WTC11 (cell line): Measurements from ENCODE around the gene GOSR1. TPM values are rescaled to one million over a fixed set of nuclear protein-coding genes. Genes with fewer than 3 reads are reported as not detected.
"Not testable (repeated sequence)": the region's sequence is repeated elsewhere in the genome, so short reads cannot be mapped to it uniquely, and the experiment has no call there.

Experiments used
- ATAC-seq: fragments of 200-7000 bp; cut with Tn5 transposase; 2 replicates; pipeline ENCODE4 v1.10.0; 2021; ENCODE audit warnings: mild to moderate bottlenecking, moderate library complexity
- CTCF ChIA-PET: fragments of 300-600 bp; sonication (Branson Sonifier 250); formaldehyde crosslinking; loops from one replicate; lab custom pipeline; 2021; ENCODE audit warnings: antibody characterized with exemption; lab: Charles Lee
- POLR2A ChIA-PET: fragments of 350-600 bp; sonication (Branson Sonifier 250); formaldehyde crosslinking; loops from one replicate; lab custom pipeline; 2021; ENCODE audit warnings: antibody characterized with exemption; lab: Charles Lee
- DNase-seq: peaks from one replicate; pipeline ENCODE4 v3.0.0; 2021; ENCODE audit warnings: low spot score
- H3K27ac Mint-ChIP-seq: 2 replicates; pipeline ENCODE4 v1.8.0; 2021; ENCODE audit warnings: mixed read lengths
- H3K27me3 Mint-ChIP-seq: 2 replicates; pipeline ENCODE4 v1.8.0; 2021; ENCODE audit warnings: low read depth, mild to moderate bottlenecking, moderate library complexity, mixed read lengths
- H3K36me3 Mint-ChIP-seq: 2 replicates; pipeline ENCODE4 v1.8.0; 2021; ENCODE audit warnings: mixed read lengths
- H3K4me1 Mint-ChIP-seq: 2 replicates; pipeline ENCODE4 v1.8.0; 2022; ENCODE audit warnings: mixed read lengths
- H3K4me3 Mint-ChIP-seq: 2 replicates; pipeline ENCODE4 v1.8.0; 2021; ENCODE audit warnings: mild to moderate bottlenecking, moderate library complexity, mixed read lengths
- H3K9me3 Mint-ChIP-seq: 2 replicates; pipeline ENCODE4 v1.8.0; 2021; ENCODE audit warnings: mixed read lengths
- ATF3 ChIP-seq: sonication (generic); formaldehyde crosslinking; conservative IDR thresholded peaks from 2 replicates; pipeline ENCODE4 v1.8.1; 2022; ENCODE audit warnings: mild to moderate bottlenecking, missing genetic modification reagents
- CBFB ChIP-seq: sonication (generic); formaldehyde crosslinking; IDR thresholded peaks from 2 replicates; pipeline ENCODE4 v1.8.1; 2022; ENCODE audit warnings: mild to moderate bottlenecking, low read depth, missing genetic modification reagents
- CDX4 ChIP-seq: fragments of 250-450 bp; sonication (Bioruptor Pico); IDR thresholded peaks from 2 replicates; pipeline ENCODE4 v1.9.0; 2021; ENCODE audit warnings: moderate library complexity, mild to moderate bottlenecking, inconsistent platforms, borderline replicate concordance
- CREB1 ChIP-seq: sonication (generic); formaldehyde crosslinking; IDR thresholded peaks from 2 replicates; pipeline ENCODE4 v1.8.0; 2023; ENCODE audit warnings: mild to moderate bottlenecking, missing genetic modification reagents
- FOXP1 ChIP-seq: sonication (generic); formaldehyde crosslinking; IDR thresholded peaks from 2 replicates; pipeline ENCODE4 v1.8.0; 2022; ENCODE audit warnings: missing genetic modification reagents, mild to moderate bottlenecking, moderate library complexity, borderline replicate concordance
- HMGA2 ChIP-seq: fragments of 250-450 bp; sonication (Bioruptor Pico); IDR thresholded peaks from 2 replicates; pipeline ENCODE4 v1.4.0; 2021; ENCODE audit warnings: mild to moderate bottlenecking, moderate library complexity
- IRF2 ChIP-seq: sonication (generic); formaldehyde crosslinking; IDR thresholded peaks from 2 replicates; pipeline ENCODE4 v1.8.0; 2022; ENCODE audit warnings: low read depth, missing genetic modification reagents, borderline replicate concordance
- MLX ChIP-seq: sonication (generic); formaldehyde crosslinking; IDR thresholded peaks from 2 replicates; pipeline ENCODE4 v1.8.1; 2023; ENCODE audit warnings: mild to moderate bottlenecking, missing genetic modification reagents, moderate library complexity
- NFATC4 ChIP-seq: fragments of 250-450 bp; sonication (Bioruptor Pico); IDR thresholded peaks from 2 replicates; pipeline ENCODE4 v1.9.0; 2021; ENCODE audit warnings: mild to moderate bottlenecking
- NFE2L1 ChIP-seq: sonication (generic); formaldehyde crosslinking; IDR thresholded peaks from 2 replicates; pipeline ENCODE4 v1.8.1; 2023; ENCODE audit warnings: missing genetic modification reagents
- ZBTB43 ChIP-seq: sonication (generic); formaldehyde crosslinking; IDR thresholded peaks from 2 replicates; pipeline ENCODE4 v1.8.1; 2023; ENCODE audit warnings: mild to moderate bottlenecking, missing genetic modification reagents
- ZNF317 ChIP-seq: sonication (generic); formaldehyde crosslinking; IDR thresholded peaks from 2 replicates; pipeline ENCODE4 v1.8.1; 2023; ENCODE audit warnings: low read depth, mild to moderate bottlenecking, moderate library complexity, missing genetic modification reagents, borderline replicate concordance
- ZNF396 ChIP-seq: fragments of 250-450 bp; sonication (Bioruptor Pico); IDR thresholded peaks from 2 replicates; pipeline ENCODE4 v1.8.0; 2021; ENCODE audit warnings: mild to moderate bottlenecking, moderate library complexity, borderline replicate concordance
- total RNA-seq: library from RNA; stranded (reverse); gene quantifications from 3 replicates; pipeline ENCODE4 v1.2.3, GENCODE V29; 2021
- TF ChIP-seq, protein P1 (sequence below): fragments of 200-600 bp; IDR thresholded peaks from 2 replicates; pipeline ENCODE4 v1.8.0; 2022; ENCODE audit warnings: antibody characterized with exemption
- TF ChIP-seq, protein P2 (sequence below): sonication (generic); formaldehyde crosslinking; IDR thresholded peaks from 2 replicates; pipeline ENCODE4 v1.8.1; 2023; ENCODE audit warnings: mild to moderate bottlenecking, moderate library complexity, missing genetic modification reagents

The GOSR1 gene
- total RNA-seq, 1 experiment from 2014 or later = 37.4 TPM

- DNase-seq = no peak
- CTCF ChIA-PET = interaction anchor here (0.6 kb wide), 1 partner anchor 32 kb away, joined by 4 read pairs; no protein-coding TSS in a partner anchor
- POLR2A ChIA-PET = no interaction called here
- no peak overlapping the region for H3K4me3 Mint-ChIP-seq
- peaks cover 7% of the 10 kb centered on the region for H3K4me1 Mint-ChIP-seq
- TF ChIP-seq CDX4 (CRISPR knock-in tag) (no peak), NFATC4 (CRISPR knock-in tag) (no peak), IRF2 (no peak), ATF3 (no peak), CREB1 (CRISPR knock-in tag) (no peak), ZNF317 (no peak), HMGA2 (CRISPR knock-in tag) (no peak), MLX (CRISPR knock-in tag) (no peak), ZNF396 (no peak), CBFB (CRISPR knock-in tag) (no peak), ZBTB43 (CRISPR knock-in tag) (no peak), FOXP1 (CRISPR knock-in tag) (no peak)
- H3K36me3 Mint-ChIP-seq = no peaks in the 10 kb centered on the region
- no peak overlapping the region for H3K27ac Mint-ChIP-seq
- no peaks in the 10 kb centered on the region for H3K27me3 Mint-ChIP-seq
- ATAC-seq = no peak
- no peaks in the 10 kb centered on the region for H3K9me3 Mint-ChIP-seq
Observed at GRCh38 chr17:30552994-30553566, 75.9 kb downstream of the GOSR1 start.

DNA sequence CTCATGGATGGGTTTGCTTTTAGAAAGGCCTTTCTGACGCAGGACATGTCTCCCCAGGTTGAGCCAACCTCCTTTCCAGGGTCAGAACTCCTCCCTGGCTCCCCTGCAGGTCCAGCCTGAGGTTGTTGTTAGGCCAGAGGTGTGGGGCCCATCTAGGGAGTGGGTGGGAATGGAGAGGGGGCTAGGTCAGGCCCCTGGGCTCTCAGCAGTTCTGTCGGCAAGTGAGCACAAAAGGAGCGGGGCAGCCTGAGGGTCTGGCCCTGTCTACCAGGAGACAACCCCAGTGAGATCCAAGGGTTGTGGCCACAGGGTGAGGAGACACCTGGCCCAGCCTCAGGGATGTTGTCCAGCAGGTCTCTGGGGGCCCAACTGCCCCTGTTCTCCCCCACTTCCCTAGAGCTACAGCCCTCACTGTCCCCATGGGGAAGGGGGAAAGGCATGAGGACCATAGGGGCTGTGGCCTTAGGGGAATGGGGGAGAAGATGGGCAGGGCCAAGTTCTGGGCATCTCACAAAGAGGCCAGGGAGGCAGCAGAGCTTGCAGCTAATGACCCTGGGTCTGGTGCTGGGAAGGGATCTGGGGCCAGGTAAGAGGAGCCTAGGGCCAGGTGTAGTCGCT, 76.7 kb downstream of the GOSR1 start:
- H3K27me3 Mint-ChIP-seq, H3K27ac Mint-ChIP-seq, ATAC-seq, H3K36me3 Mint-ChIP-seq, H3K9me3 Mint-ChIP-seq, DNase-seq, H3K4me1 Mint-ChIP-seq, H3K4me3 Mint-ChIP-seq, POLR2A ChIA-PET: not testable (repeated sequence)
- CTCF ChIA-PET = interaction anchor here (0.6 to 2.9 kb wide), 5 partner anchors 10 to 301 kb away, joined by 3 to 13 read pairs (median 5); partner anchors contain the start of gene GOSR1

DNA sequence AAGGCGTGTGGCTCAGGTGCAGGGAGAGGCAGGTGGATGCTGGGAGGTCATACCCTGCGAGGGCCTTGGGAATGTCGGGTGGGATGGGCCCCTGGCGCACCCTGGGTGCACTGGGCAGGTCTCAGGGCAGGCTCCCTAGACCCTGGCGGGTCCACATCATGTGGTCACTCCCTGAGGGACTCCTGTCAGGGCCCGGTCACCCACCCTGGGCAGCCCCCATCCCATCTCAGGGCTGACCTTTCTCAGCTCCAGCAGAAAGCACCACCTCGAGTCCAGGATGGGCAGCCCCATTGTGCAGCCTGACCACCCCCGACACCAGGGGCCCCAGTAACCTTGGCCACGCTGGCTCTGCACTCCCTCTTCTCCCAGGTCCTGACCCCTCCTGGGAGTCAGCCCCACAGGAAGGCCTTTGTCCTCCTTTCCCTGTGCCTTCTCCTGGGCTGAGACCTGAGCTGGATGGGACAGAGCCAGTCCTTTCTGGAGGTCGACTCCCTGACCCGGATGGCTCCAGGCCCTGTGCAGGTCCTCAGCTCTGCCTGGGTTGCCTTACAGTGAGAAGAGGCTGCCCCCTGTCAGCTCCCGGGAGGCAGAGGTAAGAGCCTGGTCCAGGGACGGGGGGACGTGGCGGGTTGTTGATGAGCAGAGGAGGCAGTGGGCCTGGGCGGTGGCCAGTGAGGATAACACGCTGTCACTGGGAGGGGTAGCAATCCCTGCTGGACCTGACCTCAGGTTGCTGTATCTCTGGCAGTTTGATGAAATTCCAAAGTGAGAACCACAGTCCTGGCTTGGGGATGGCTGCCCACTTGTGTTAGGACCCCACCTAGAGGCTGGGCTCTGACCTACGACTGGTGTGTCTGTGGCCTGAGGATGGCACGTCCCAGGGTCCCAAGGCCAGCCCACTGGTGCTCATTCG, 77.9 kb downstream of the GOSR1 start:
- H3K27ac Mint-ChIP-seq = no peak overlapping the region
- peak; percentile 74 for DNase-seq
- no peaks in the 10 kb centered on the region for H3K9me3 Mint-ChIP-seq
- no peak overlapping the region for H3K4me3 Mint-ChIP-seq
- ATAC-seq = peak; percentile 90
- TF ChIP-seq, protein P1, sequence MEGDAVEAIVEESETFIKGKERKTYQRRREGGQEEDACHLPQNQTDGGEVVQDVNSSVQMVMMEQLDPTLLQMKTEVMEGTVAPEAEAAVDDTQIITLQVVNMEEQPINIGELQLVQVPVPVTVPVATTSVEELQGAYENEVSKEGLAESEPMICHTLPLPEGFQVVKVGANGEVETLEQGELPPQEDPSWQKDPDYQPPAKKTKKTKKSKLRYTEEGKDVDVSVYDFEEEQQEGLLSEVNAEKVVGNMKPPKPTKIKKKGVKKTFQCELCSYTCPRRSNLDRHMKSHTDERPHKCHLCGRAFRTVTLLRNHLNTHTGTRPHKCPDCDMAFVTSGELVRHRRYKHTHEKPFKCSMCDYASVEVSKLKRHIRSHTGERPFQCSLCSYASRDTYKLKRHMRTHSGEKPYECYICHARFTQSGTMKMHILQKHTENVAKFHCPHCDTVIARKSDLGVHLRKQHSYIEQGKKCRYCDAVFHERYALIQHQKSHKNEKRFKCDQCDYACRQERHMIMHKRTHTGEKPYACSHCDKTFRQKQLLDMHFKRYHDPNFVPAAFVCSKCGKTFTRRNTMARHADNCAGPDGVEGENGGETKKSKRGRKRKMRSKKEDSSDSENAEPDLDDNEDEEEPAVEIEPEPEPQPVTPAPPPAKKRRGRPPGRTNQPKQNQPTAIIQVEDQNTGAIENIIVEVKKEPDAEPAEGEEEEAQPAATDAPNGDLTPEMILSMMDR = peak; percentile 5; the same call in 1 of the 2 replicates
- TF ChIP-seq NFE2L1 = no peak
- TF ChIP-seq, protein P2, sequence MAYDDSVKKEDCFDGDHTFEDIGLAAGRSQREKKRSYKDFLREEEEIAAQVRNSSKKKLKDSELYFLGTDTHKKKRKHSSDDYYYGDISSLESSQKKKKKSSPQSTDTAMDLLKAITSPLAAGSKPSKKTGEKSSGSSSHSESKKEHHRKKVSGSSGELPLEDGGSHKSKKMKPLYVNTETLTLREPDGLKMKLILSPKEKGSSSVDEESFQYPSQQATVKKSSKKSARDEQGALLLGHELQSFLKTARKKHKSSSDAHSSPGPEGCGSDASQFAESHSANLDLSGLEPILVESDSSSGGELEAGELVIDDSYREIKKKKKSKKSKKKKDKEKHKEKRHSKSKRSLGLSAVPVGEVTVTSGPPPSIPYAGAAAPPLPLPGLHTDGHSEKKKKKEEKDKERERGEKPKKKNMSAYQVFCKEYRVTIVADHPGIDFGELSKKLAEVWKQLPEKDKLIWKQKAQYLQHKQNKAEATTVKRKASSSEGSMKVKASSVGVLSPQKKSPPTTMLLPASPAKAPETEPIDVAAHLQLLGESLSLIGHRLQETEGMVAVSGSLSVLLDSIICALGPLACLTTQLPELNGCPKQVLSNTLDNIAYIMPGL (CRISPR knock-in tag) = 0 out of 2 replicates have a peak, but pooled peaks have one; percentile 19
- H3K27me3 Mint-ChIP-seq = no peaks in the 10 kb centered on the region
- H3K36me3 Mint-ChIP-seq = no peaks in the 10 kb centered on the region
- H3K4me1 Mint-ChIP-seq = peaks cover 7% of the 10 kb centered on the region
- ChIA-PET POLR2A (no interaction called here), CTCF (interaction anchor here (0.6 to 2.9 kb wide), 10 partner anchors 10 to 273 kb away, joined by 3 to 13 read pairs (median 6); partner anchors contain the start of gene GOSR1)
